Activated T-helper 17 cell treated with anti-CD3 and anti-CD28 coated beads, Interleukin-2, amount 50 U/mL, for 72 hours (primary cell): ENCODE results near the gene PSTPIP2. TPM values are rescaled to one million over a fixed set of nuclear protein-coding genes. Genes with fewer than 3 reads are reported as not detected.
"Not testable (repeated sequence)": the region's sequence is repeated elsewhere in the genome, so short reads cannot be mapped to it uniquely, and the experiment has no call there.

Experiments used
- ATAC-seq: fragments of 150-1000 bp; cut with Tn5 transposase; replicated peaks from 2 replicates; pipeline ENCODE4 v1.10.0; 2021; ENCODE audit warnings: mild to moderate bottlenecking, moderate library complexity
- H3K27ac Mint-ChIP-seq: one replicate; pipeline ENCODE4 v1.8.0; 2022; ENCODE audit warnings: mixed read lengths
- H3K27me3 Mint-ChIP-seq: one replicate; pipeline ENCODE4 v1.8.0; 2022; ENCODE audit warnings: mixed read lengths
- H3K36me3 Mint-ChIP-seq: one replicate; pipeline ENCODE4 v1.8.0; 2022; ENCODE audit warnings: low read depth, mild to moderate bottlenecking, mixed read lengths
- H3K4me1 Mint-ChIP-seq: one replicate; pipeline ENCODE4 v1.8.0; 2022; ENCODE audit warnings: mixed read lengths
- H3K4me3 Mint-ChIP-seq: one replicate; pipeline ENCODE4 v1.8.0; 2022; ENCODE audit warnings: mild to moderate bottlenecking, mixed read lengths
- H3K9me3 Mint-ChIP-seq: one replicate; pipeline ENCODE4 v1.8.0; 2022; ENCODE audit warnings: mixed read lengths
- total RNA-seq, 2 donors: library from RNA; stranded (reverse); gene quantifications; one replicate each; pipeline ENCODE4 v1.2.3, GENCODE V29; 2022

PSTPIP2 gene
- total RNA-seq, 2 donors from 2014 or later, result 4.3 to 8.1 TPM

- peaks cover 28% of the 10 kb centered on the region for H3K4me1 Mint-ChIP-seq
- H3K27me3 Mint-ChIP-seq, result no peaks in the 10 kb centered on the region
- H3K27ac Mint-ChIP-seq, result no peak overlapping the region
- H3K36me3 Mint-ChIP-seq, result no peaks in the 10 kb centered on the region
- H3K9me3 Mint-ChIP-seq, result no peaks in the 10 kb centered on the region
- ATAC-seq, result no peak
- H3K4me3 Mint-ChIP-seq, result peak overlapping the region; percentile 47
Measured at GRCh38 chr18:45999536-45999935, 72.5 kb downstream of the PSTPIP2 start.

- Mint-ChIP-seq H3K27ac (peak overlapping the region; percentile 52), H3K36me3 (no peaks in the 10 kb centered on the region), H3K4me1 (peaks cover 28% of the 10 kb centered on the region)
Measured at GRCh38 chr18:45998244-45998643, 73.8 kb downstream of the PSTPIP2 start.

GRCh38 chr18:45997700-45998151 is 74.3 kb downstream of the PSTPIP2 start:
- Mint-ChIP-seq H3K27ac (peak overlapping the region; percentile 52), H3K9me3 (no peaks in the 10 kb centered on the region), H3K27me3 (no peaks in the 10 kb centered on the region), H3K4me3 (peak overlapping the region; percentile 47), H3K36me3 (no peaks in the 10 kb centered on the region), H3K4me1 (peaks cover 25% of the 10 kb centered on the region)
- peak; percentile 90 for ATAC-seq

More at GRCh38 chr18:45998244-45998643, 73.8 kb downstream of the PSTPIP2 start:
- peak overlapping the region; percentile 47 for H3K4me3 Mint-ChIP-seq
- ATAC-seq, result peak; percentile 28
- no peaks in the 10 kb centered on the region for H3K9me3 Mint-ChIP-seq
- no peaks in the 10 kb centered on the region for H3K27me3 Mint-ChIP-seq

- Mint-ChIP-seq H3K4me1 (peaks cover 19% of the 10 kb centered on the region), H3K27ac (no peak overlapping the region), H3K9me3 (no peaks in the 10 kb centered on the region), H3K4me3 (no peak overlapping the region), H3K36me3 (no peaks in the 10 kb centered on the region), H3K27me3 (no peaks in the 10 kb centered on the region)
- ATAC-seq, result no peak
Measured at GRCh38 chr18:45995461-45995860, 76.6 kb downstream of the PSTPIP2 start.

GRCh38 chr18:45993438-45993837 is 78.6 kb downstream of the PSTPIP2 start:
- no peak overlapping the region for H3K27ac Mint-ChIP-seq
- H3K9me3 Mint-ChIP-seq, result no peaks in the 10 kb centered on the region
- H3K36me3 Mint-ChIP-seq, result peaks cover 14% of the 10 kb centered on the region
- no peak for ATAC-seq
- no peaks in the 10 kb centered on the region for H3K27me3 Mint-ChIP-seq
- H3K4me3 Mint-ChIP-seq, result no peak overlapping the region
- H3K4me1 Mint-ChIP-seq, result peaks cover 8% of the 10 kb centered on the region

GRCh38 chr18:45992527-45992926 is 79.5 kb downstream of the PSTPIP2 start:
- peaks cover 14% of the 10 kb centered on the region for H3K36me3 Mint-ChIP-seq
- not testable (repeated sequence) for ATAC-seq

GRCh38 chr18:45991788-45992187 is 80.3 kb downstream of the PSTPIP2 start:
- Mint-ChIP-seq H3K9me3 (no peaks in the 10 kb centered on the region), H3K4me1 (no peaks in the 10 kb centered on the region), H3K4me3 (no peak overlapping the region), H3K27ac (no peak overlapping the region), H3K27me3 (no peaks in the 10 kb centered on the region), H3K36me3 (peaks cover 19% of the 10 kb centered on the region)
- ATAC-seq, result no peak

More at GRCh38 chr18:45992527-45992926, 79.5 kb downstream of the PSTPIP2 start:
- not testable (repeated sequence) for H3K9me3 Mint-ChIP-seq, H3K27me3 Mint-ChIP-seq, H3K4me3 Mint-ChIP-seq, H3K27ac Mint-ChIP-seq, H3K4me1 Mint-ChIP-seq

GRCh38 chr18:45984546-45985235 is 87.4 kb downstream of the PSTPIP2 start:
- H3K27ac Mint-ChIP-seq, result no peak overlapping the region
- peaks cover 18% of the 10 kb centered on the region for H3K36me3 Mint-ChIP-seq
- H3K4me3 Mint-ChIP-seq, result no peak overlapping the region
- peaks cover 6% of the 10 kb centered on the region for H3K4me1 Mint-ChIP-seq
- no peaks in the 10 kb centered on the region for H3K27me3 Mint-ChIP-seq
- no peaks in the 10 kb centered on the region for H3K9me3 Mint-ChIP-seq
- no peak for ATAC-seq

- no peaks in the 10 kb centered on the region for H3K27me3 Mint-ChIP-seq
- ATAC-seq, result no peak
- H3K9me3 Mint-ChIP-seq, result no peaks in the 10 kb centered on the region
Measured at GRCh38 chr18:45981821-45982220, 90.2 kb downstream of the PSTPIP2 start.

GRCh38 chr18:45980229-45980628 is 91.8 kb downstream of the PSTPIP2 start:
- Mint-ChIP-seq H3K4me3 (no peak overlapping the region), H3K9me3 (no peaks in the 10 kb centered on the region), H3K4me1 (peaks cover 6% of the 10 kb centered on the region), H3K27me3 (no peaks in the 10 kb centered on the region), H3K27ac (no peak overlapping the region), H3K36me3 (no peaks in the 10 kb centered on the region)
- ATAC-seq, result no peak

More at GRCh38 chr18:45981821-45982220, 90.2 kb downstream of the PSTPIP2 start:
- Mint-ChIP-seq H3K36me3 (no peaks in the 10 kb centered on the region), H3K4me1 (peaks cover 6% of the 10 kb centered on the region), H3K27ac (no peak overlapping the region), H3K4me3 (no peak overlapping the region)

GRCh38 chr18:45978084-45978483 is 94.0 kb downstream of the PSTPIP2 start:
- peaks cover 4% of the 10 kb centered on the region for H3K4me1 Mint-ChIP-seq
- H3K9me3 Mint-ChIP-seq, result no peaks in the 10 kb centered on the region
- H3K27ac Mint-ChIP-seq, result no peak overlapping the region
- no peaks in the 10 kb centered on the region for H3K27me3 Mint-ChIP-seq
- no peak for ATAC-seq
- H3K36me3 Mint-ChIP-seq, result no peaks in the 10 kb centered on the region
- no peak overlapping the region for H3K4me3 Mint-ChIP-seq

- H3K4me1 Mint-ChIP-seq, result no peaks in the 10 kb centered on the region
- no peak for ATAC-seq
- H3K27me3 Mint-ChIP-seq, result no peaks in the 10 kb centered on the region
- no peak overlapping the region for H3K4me3 Mint-ChIP-seq
- no peaks in the 10 kb centered on the region for H3K36me3 Mint-ChIP-seq
- H3K9me3 Mint-ChIP-seq, result no peaks in the 10 kb centered on the region
- no peak overlapping the region for H3K27ac Mint-ChIP-seq
Measured at GRCh38 chr18:45976974-45977373, 95.1 kb downstream of the PSTPIP2 start.

GRCh38 chr18:45976566-45976965 is 95.5 kb downstream of the PSTPIP2 start:
- no peaks in the 10 kb centered on the region for H3K36me3 Mint-ChIP-seq
- H3K4me1 Mint-ChIP-seq, result no peaks in the 10 kb centered on the region
- ATAC-seq, result no peak
- H3K27me3 Mint-ChIP-seq, result no peaks in the 10 kb centered on the region
- no peak overlapping the region for H3K4me3 Mint-ChIP-seq
- H3K9me3 Mint-ChIP-seq, result no peaks in the 10 kb centered on the region
- no peak overlapping the region for H3K27ac Mint-ChIP-seq

GRCh38 chr18:45974088-45974536 is 97.9 kb downstream of the PSTPIP2 start:
- Mint-ChIP-seq H3K4me3 (peak overlapping the region; percentile 26), H3K27ac (no peak overlapping the region), H3K4me1 (no peaks in the 10 kb centered on the region), H3K9me3 (no peaks in the 10 kb centered on the region), H3K27me3 (no peaks in the 10 kb centered on the region), H3K36me3 (no peaks in the 10 kb centered on the region)
- peak; percentile 95 for ATAC-seq

GRCh38 chr18:45967007-45967706 is 104.9 kb downstream of the PSTPIP2 start, which contains the start of gene EPG5:
Gene EPG5 (minus strand): TSS chr18:45967329. CDS start chr18:45967239, 90 bp downstream.
- Mint-ChIP-seq H3K27me3 (no peaks in the 10 kb centered on the region), H3K9me3 (no peaks in the 10 kb centered on the region), H3K27ac (peak within 1 kb of the TSS; percentile 97), H3K4me1 (peaks cover 16% of the 10 kb centered on the region), H3K36me3 (peaks cover 15% of the 10 kb centered on the region), H3K4me3 (peak within 1 kb of the TSS; percentile 98)
- peak; percentile 86 for ATAC-seq
